ENCODE data around the gene SLC45A3. TPM values are rescaled to one million over a fixed set of nuclear protein-coding genes. Genes with fewer than 3 reads are reported as not detected.
A peak's percentile ranks its signal among the peaks of the same experiment; 100 is the strongest.

The SLC45A3 gene
- total RNA-seq, 3 donors from 2014 or later (not counting 1 experiment from before 2014, with no cell fraction given): 0.31 to 28.8 (median 1.8) TPM

GRCh38 chr1:205612556-205612955 lies 67.8 kb downstream of the SLC45A3 start:
- intact Hi-C loops (cut with micrococcal nuclease): no loop called here
- Histone ChIP-seq H3K27ac (ENCODE audit: low read length) (no peak overlapping the region), H3K4me3 (ENCODE audit: low read length) (no peak overlapping the region), H3K36me3 (ENCODE audit: control insufficient read depth, insufficient read depth, low read length) (peaks cover 75% of the 10 kb centered on the region), H3K27me3 (ENCODE audit: control insufficient read depth, insufficient read depth, low read length) (no peaks in the 10 kb centered on the region), H3K4me1 (ENCODE audit: control insufficient read depth, insufficient read depth, low read length) (no peaks in the 10 kb centered on the region), H3K9me3 (ENCODE audit: control insufficient read depth, insufficient read depth, low read length) (no peaks in the 10 kb centered on the region)
- 91% methylated on average over 1 of the region's 1 CpG for WGBS (ENCODE audit: insufficient coverage)
- no peak for TF ChIP-seq CTCF (IDR thresholded peaks at IDR 0.05)
- H3K27ac Mint-ChIP-seq: no peak overlapping the region
- DNase-seq (no peak), ATAC-seq (no peak)
- peaks cover 29 to 31% of the 10 kb centered on the region in 2 donors for H3K4me1 Mint-ChIP-seq
- no peaks in the 10 kb centered on the region for H3K27me3 Mint-ChIP-seq (ENCODE audit: low read depth in 2 of 2)
- H3K9me3 Mint-ChIP-seq: no peaks in the 10 kb centered on the region
- H3K4me3 Mint-ChIP-seq: no peak overlapping the region
- peaks cover 35% of the 10 kb centered on the region for H3K36me3 Mint-ChIP-seq

- no peaks in the 10 kb centered on the region for H3K4me1 ChIP-seq (ENCODE audit: control insufficient read depth, insufficient read depth, low read length)
- DNase-seq: no peak
- Mint-ChIP-seq H3K27me3 (ENCODE audit: low read depth in 2 of 2) (no peaks in the 10 kb centered on the region), H3K27ac (no peak overlapping the region), H3K4me1 (peaks cover 29 to 31% of the 10 kb centered on the region in 2 donors), H3K4me3 (no peak overlapping the region), H3K9me3 (no peaks in the 10 kb centered on the region), H3K36me3 (peaks cover 35% of the 10 kb centered on the region)
- H3K36me3 ChIP-seq (ENCODE audit: control insufficient read depth, insufficient read depth, low read length): peaks cover 71% of the 10 kb centered on the region
- WGBS (ENCODE audit: insufficient coverage): no CpG with 5 or more reads among the region's 3 CpGs
- no peak overlapping the region for H3K4me3 ChIP-seq (ENCODE audit: low read length)
- H3K27me3 ChIP-seq (ENCODE audit: control insufficient read depth, insufficient read depth, low read length): no peaks in the 10 kb centered on the region
- intact Hi-C loops (cut with micrococcal nuclease): no loop called here
- H3K27ac ChIP-seq (ENCODE audit: low read length): no peak overlapping the region
- no peak for ATAC-seq
- TF ChIP-seq CTCF (IDR thresholded peaks at IDR 0.05): no peak
- no peaks in the 10 kb centered on the region for H3K9me3 ChIP-seq (ENCODE audit: control insufficient read depth, insufficient read depth, low read length)
These were observed 68.2 kb downstream of the SLC45A3 start for GRCh38 chr1:205612104-205612503.

GRCh38 chr1:205610901-205611466 lies 69.3 kb downstream of the SLC45A3 start:
- no peaks in the 10 kb centered on the region for H3K27me3 Mint-ChIP-seq (ENCODE audit: low read depth in 2 of 2)
- no peaks in the 10 kb centered on the region for H3K27me3 ChIP-seq (ENCODE audit: control insufficient read depth, insufficient read depth, low read length)
- H3K4me1 Mint-ChIP-seq: peaks cover 29 to 31% of the 10 kb centered on the region in 2 donors
- H3K36me3 ChIP-seq (ENCODE audit: control insufficient read depth, insufficient read depth, low read length): peaks cover 61% of the 10 kb centered on the region
- no peak overlapping the region for H3K4me3 Mint-ChIP-seq
- no peaks in the 10 kb centered on the region for H3K9me3 Mint-ChIP-seq
- intact Hi-C loops (cut with micrococcal nuclease): no loop called here
- TF ChIP-seq CTCF (IDR thresholded peaks at IDR 0.05): no peak
- H3K27ac Mint-ChIP-seq: peak overlapping the region; percentile 15 to 73
- H3K9me3 ChIP-seq (ENCODE audit: control insufficient read depth, insufficient read depth, low read length): no peaks in the 10 kb centered on the region
- H3K27ac ChIP-seq (ENCODE audit: low read length): no peak overlapping the region
- no peak for DNase-seq
- H3K4me3 ChIP-seq (ENCODE audit: low read length): no peak overlapping the region
- no peaks in the 10 kb centered on the region for H3K4me1 ChIP-seq (ENCODE audit: control insufficient read depth, insufficient read depth, low read length)
- no peak for ATAC-seq
- H3K36me3 Mint-ChIP-seq: peaks cover 26% of the 10 kb centered on the region
- 55% methylated on average over 3 of the region's 3 CpGs for WGBS (ENCODE audit: insufficient coverage)

GRCh38 chr1:205610036-205610435 lies 70.3 kb downstream of the SLC45A3 start:
- Histone ChIP-seq H3K27me3 (ENCODE audit: control insufficient read depth, insufficient read depth, low read length) (no peaks in the 10 kb centered on the region), H3K27ac (ENCODE audit: low read length) (no peak overlapping the region), H3K4me3 (ENCODE audit: low read length) (no peak overlapping the region), H3K36me3 (ENCODE audit: control insufficient read depth, insufficient read depth, low read length) (peaks cover 56% of the 10 kb centered on the region), H3K9me3 (ENCODE audit: control insufficient read depth, insufficient read depth, low read length) (no peaks in the 10 kb centered on the region), H3K4me1 (ENCODE audit: control insufficient read depth, insufficient read depth, low read length) (no peaks in the 10 kb centered on the region)
- intact Hi-C loops (cut with micrococcal nuclease): no loop called here
- Mint-ChIP-seq H3K4me3 (no peak overlapping the region), H3K9me3 (no peaks in the 10 kb centered on the region), H3K27ac (peak overlapping the region in 1 of 2 donors; percentile 56), H3K4me1 (peaks cover 29 to 33% of the 10 kb centered on the region in 2 donors), H3K36me3 (peaks cover 19% of the 10 kb centered on the region), H3K27me3 (ENCODE audit: low read depth in 2 of 2) (no peaks in the 10 kb centered on the region)
- DNase-seq (no peak), ATAC-seq (no peak)
- 100% methylated on average over 1 of the region's 2 CpGs for WGBS (ENCODE audit: insufficient coverage)
- TF ChIP-seq CTCF (IDR thresholded peaks at IDR 0.05): no peak
